Activated B cell treated with CpG ODN at 0.5 μM for 24 hours (primary cell): ENCODE results near the gene CASP10. TPM values are rescaled to one million over a fixed set of nuclear protein-coding genes. Genes with fewer than 3 reads are reported as not detected.
"Not testable (repeated sequence)": the region's sequence is repeated elsewhere in the genome, so short reads cannot be mapped to it uniquely, and the experiment has no call there.

Experiments
- ATAC-seq: fragments of 200-7000 bp; cut with Tn5 transposase; one replicate; pipeline ENCODE4 v1.10.0; 2021; ENCODE audit warnings: low read depth, mild to moderate bottlenecking, moderate library complexity
- CTCF ChIA-PET: fragments of 350-600 bp; sonication (Branson Sonifier 250); formaldehyde crosslinking; loops from one replicate; lab custom pipeline; 2021; ENCODE audit warnings: antibody characterized with exemption; lab: Charles Lee
- POLR2A ChIA-PET: fragments of 350-600 bp; sonication (Branson Sonifier 250); formaldehyde crosslinking; loops from one replicate; lab custom pipeline; 2021; ENCODE audit warnings: antibody characterized with exemption; lab: Charles Lee
- DNase-seq: peaks from one replicate; pipeline ENCODE4 v3.0.0; 2022
- H3K27ac Mint-ChIP-seq: one replicate; pipeline ENCODE4 v1.8.0; 2020; ENCODE audit warnings: mixed read lengths
- H3K27me3 Mint-ChIP-seq: one replicate; pipeline ENCODE4 v1.8.0; 2021; ENCODE audit warnings: mixed read lengths
- H3K36me3 Mint-ChIP-seq: one replicate; pipeline ENCODE4 v1.8.0; 2021; ENCODE audit warnings: low read depth, mixed read lengths
- H3K4me1 Mint-ChIP-seq: one replicate; pipeline ENCODE4 v1.8.0; 2021; ENCODE audit warnings: mixed read lengths
- H3K4me3 Mint-ChIP-seq: one replicate; pipeline ENCODE4 v1.8.0; 2020; ENCODE audit warnings: mild to moderate bottlenecking, mixed read lengths
- H3K9me3 Mint-ChIP-seq: one replicate; pipeline ENCODE4 v1.8.0; 2020; ENCODE audit warnings: mixed read lengths
- intact Hi-C: fragments of 100-400 bp; cut with micrococcal nuclease; formaldehyde crosslinking; loops from one replicate; pipeline ENCODE4 v1.15.1; 2024
- total RNA-seq: library from RNA; stranded (reverse); gene quantifications from 2 replicates; pipeline ENCODE4 v1.2.3, GENCODE V29; 2022
- TF ChIP-seq, protein P1 (sequence below): fragments of 200-600 bp; IDR thresholded peaks from one replicate; pipeline ENCODE4 v1.8.0; 2022; ENCODE audit warnings: antibody characterized with exemption, mild to moderate bottlenecking

CASP10 gene
- total RNA-seq, 1 donor from 2014 or later, result 13.8 TPM

- CTCF ChIA-PET, result no interaction called here
- Mint-ChIP-seq H3K9me3 (peaks cover 2% of the 10 kb centered on the region), H3K27ac (no peak overlapping the region), H3K4me1 (peaks cover 28% of the 10 kb centered on the region), H3K36me3 (peaks cover 75% of the 10 kb centered on the region), H3K4me3 (no peak overlapping the region), H3K27me3 (no peaks in the 10 kb centered on the region)
- POLR2A ChIA-PET, result interaction anchor here (1.0 kb wide), 1 partner anchor 46 kb away, joined by 3 read pairs; no protein-coding TSS in a partner anchor
- intact Hi-C loops, result no loop called here
- no peak for DNase-seq
- TF ChIP-seq, protein P1, sequence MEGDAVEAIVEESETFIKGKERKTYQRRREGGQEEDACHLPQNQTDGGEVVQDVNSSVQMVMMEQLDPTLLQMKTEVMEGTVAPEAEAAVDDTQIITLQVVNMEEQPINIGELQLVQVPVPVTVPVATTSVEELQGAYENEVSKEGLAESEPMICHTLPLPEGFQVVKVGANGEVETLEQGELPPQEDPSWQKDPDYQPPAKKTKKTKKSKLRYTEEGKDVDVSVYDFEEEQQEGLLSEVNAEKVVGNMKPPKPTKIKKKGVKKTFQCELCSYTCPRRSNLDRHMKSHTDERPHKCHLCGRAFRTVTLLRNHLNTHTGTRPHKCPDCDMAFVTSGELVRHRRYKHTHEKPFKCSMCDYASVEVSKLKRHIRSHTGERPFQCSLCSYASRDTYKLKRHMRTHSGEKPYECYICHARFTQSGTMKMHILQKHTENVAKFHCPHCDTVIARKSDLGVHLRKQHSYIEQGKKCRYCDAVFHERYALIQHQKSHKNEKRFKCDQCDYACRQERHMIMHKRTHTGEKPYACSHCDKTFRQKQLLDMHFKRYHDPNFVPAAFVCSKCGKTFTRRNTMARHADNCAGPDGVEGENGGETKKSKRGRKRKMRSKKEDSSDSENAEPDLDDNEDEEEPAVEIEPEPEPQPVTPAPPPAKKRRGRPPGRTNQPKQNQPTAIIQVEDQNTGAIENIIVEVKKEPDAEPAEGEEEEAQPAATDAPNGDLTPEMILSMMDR, result no peak
- no peak for ATAC-seq
Measured at GRCh38 chr2:201164166-201164565, 18.8 kb upstream of the CASP10 start.

- CTCF ChIA-PET, result interaction anchor here (1.4 to 1.7 kb wide), 4 partner anchors 9 to 65 kb away, joined by 4 to 7 read pairs (median 6); no protein-coding TSS in a partner anchor
- Mint-ChIP-seq H3K4me3 (peak overlapping the region; percentile 44), H3K4me1 (peaks cover 32% of the 10 kb centered on the region), H3K27me3 (no peaks in the 10 kb centered on the region), H3K9me3 (peaks cover 9% of the 10 kb centered on the region), H3K36me3 (peaks cover 51% of the 10 kb centered on the region), H3K27ac (peak overlapping the region; percentile 73)
- intact Hi-C loops, result no loop called here
- DNase-seq (no peak), ATAC-seq (no peak)
- POLR2A ChIA-PET, result interaction anchor here (1.5 to 4.1 kb wide), 2 partner anchors 9 to 50 kb away, joined by 3 to 31 read pairs; partner anchors contain the start of gene CFLAR
- TF ChIP-seq, protein P1, result no peak
Measured at GRCh38 chr2:201167546-201167945, 15.4 kb upstream of the CASP10 start.

- peak overlapping the region; percentile 32 for H3K4me3 Mint-ChIP-seq
- intact Hi-C loops, result loop anchor here (1.0 kb wide), 1 partner anchor 10 kb away; no protein-coding TSS in a partner anchor
- H3K27me3 Mint-ChIP-seq, H3K9me3 Mint-ChIP-seq, DNase-seq: not testable (repeated sequence)
- H3K36me3 Mint-ChIP-seq, result peaks cover 42% of the 10 kb centered on the region
- CTCF ChIA-PET, result interaction anchor here (0.8 to 2.0 kb wide), 5 partner anchors 9 to 205 kb away, joined by 3 to 7 read pairs (median 4); partner anchors contain the start of gene ORC2
- H3K4me1 Mint-ChIP-seq, result peaks cover 32% of the 10 kb centered on the region
- POLR2A ChIA-PET, result interaction anchor here (0.5 to 4.1 kb wide), 6 partner anchors 9 to 342 kb away, joined by 3 to 31 read pairs (median 4); partner anchors contain the start of gene CFLAR
- ATAC-seq, result peak; percentile 51
- H3K27ac Mint-ChIP-seq, result peak overlapping the region; percentile 76
Measured at GRCh38 chr2:201168496-201168895, 14.4 kb upstream of the CASP10 start.

- no peaks in the 10 kb centered on the region for H3K27me3 Mint-ChIP-seq
- peaks cover 23% of the 10 kb centered on the region for H3K36me3 Mint-ChIP-seq
- DNase-seq (no peak), ATAC-seq (no peak)
- TF ChIP-seq, protein P1, result no peak
- peaks cover 32% of the 10 kb centered on the region for H3K4me1 Mint-ChIP-seq
- ChIA-PET POLR2A (interaction anchor here (0.7 to 1.6 kb wide), 7 partner anchors 13 to 472 kb away, joined by 3 to 7 read pairs (median 5); partner anchors contain the start of gene TMEM237), CTCF (interaction anchor here (1.0 to 1.6 kb wide), 3 partner anchors 8 to 53 kb away, joined by 3 to 4 read pairs (median 4); no protein-coding TSS in a partner anchor)
- no peak overlapping the region for H3K27ac Mint-ChIP-seq
- H3K4me3 Mint-ChIP-seq, result no peak overlapping the region
- intact Hi-C loops, result no loop called here
- peaks cover 9% of the 10 kb centered on the region for H3K9me3 Mint-ChIP-seq
Measured at GRCh38 chr2:201171259-201171814, 11.6 kb upstream of the CASP10 start.

- ChIA-PET CTCF (interaction anchor here (1.0 to 1.6 kb wide), 2 partner anchors 9 to 54 kb away, joined by 3 to 4 read pairs; no protein-coding TSS in a partner anchor), POLR2A (interaction anchor here (0.5 to 1.0 kb wide), 4 partner anchors 52 to 1062 kb away, joined by 3 to 7 read pairs (median 6); no protein-coding TSS in a partner anchor)
- H3K27me3 Mint-ChIP-seq, result no peaks in the 10 kb centered on the region
- no peak overlapping the region for H3K4me3 Mint-ChIP-seq
- no peak overlapping the region for H3K27ac Mint-ChIP-seq
- peaks cover 31% of the 10 kb centered on the region for H3K4me1 Mint-ChIP-seq
- DNase-seq (no peak), ATAC-seq (no peak)
- peaks cover 14% of the 10 kb centered on the region for H3K36me3 Mint-ChIP-seq
- intact Hi-C loops, result no loop called here
- TF ChIP-seq, protein P1, result no peak
- H3K9me3 Mint-ChIP-seq, result peaks cover 9% of the 10 kb centered on the region
Measured at GRCh38 chr2:201172279-201172678, 10.7 kb upstream of the CASP10 start.
